ENCODE data around the gene POLR2E.
"Not testable (repeated sequence)": the region's sequence is repeated elsewhere in the genome, so short reads cannot be mapped to it uniquely, and the experiment has no call there.

GRCh38 chr19:1129084-1129483, 33.9 kb upstream of the POLR2E start:
- TF ChIP-seq CTCF (conservative IDR thresholded peaks at IDR 0.05); EZH2 (IDR thresholded peaks at IDR 0.05; ENCODE audit: low read depth): not testable (repeated sequence)
